HepG2 (cell line): ENCODE results near the gene SAC3D1.

Experiments used
- CTCF ChIP-seq: sonication (generic); formaldehyde crosslinking; IDR thresholded peaks from 2 replicates; pipeline ENCODE4 v1.5.0; 2020; ENCODE audit warnings: mild to moderate bottlenecking, missing genetic modification reagents, moderate library complexity
- E2F5 ChIP-seq: sonication (generic); formaldehyde crosslinking; conservative IDR thresholded peaks from 2 replicates; pipeline ENCODE4 v1.4.0; 2020; ENCODE audit warnings: missing genetic modification reagents
- EP300 ChIP-seq, 3 experiments: sonication (generic) in 1 of 3; formaldehyde crosslinking in 1 of 3; IDR thresholded peaks; 2 replicates each; pipeline versions ENCODE4 v1.5.1 to v1.6.1; 2011 to 2020; ENCODE audit warnings: low read depth in 2 of 3, low read length in 2 of 3, borderline replicate concordance in 1 of 3, improper control_type of control experiment in 1 of 3, mild to moderate bottlenecking in 1 of 3, missing genetic modification reagents in 1 of 3, moderate library complexity in 1 of 3
- FOXK2 ChIP-seq: fragments of 450-650 bp; IDR thresholded peaks from 2 replicates; pipeline ENCODE4 v1.6.1; 2016
- JUNB ChIP-seq: sonication (generic); formaldehyde crosslinking; IDR thresholded peaks from 2 replicates; pipeline ENCODE4 v1.8.0; 2022; ENCODE audit warnings: missing genetic modification reagents, mild to moderate bottlenecking, borderline replicate concordance
- KLF16 ChIP-seq, 2 experiments: sonication (generic) in 1 of 2; formaldehyde crosslinking in 1 of 2; IDR thresholded peaks; 2 replicates each; pipeline versions ENCODE4 v1.6.1 to v1.8.0; 2016 to 2023; ENCODE audit warnings: missing genetic modification reagents in 2 of 2, missing compliant biosample characterization in 1 of 2
- NFIC ChIP-seq: IDR thresholded peaks from 2 replicates; pipeline ENCODE4 v1.6.1; 2012; ENCODE audit warnings: mild to moderate bottlenecking, low read length, inconsistent platforms
- NR2C2 ChIP-seq: sonication (generic); formaldehyde crosslinking; IDR thresholded peaks from 2 replicates; pipeline ENCODE4 v1.4.0; 2020; ENCODE audit warnings: missing genetic modification reagents, mild to moderate bottlenecking, moderate library complexity, borderline replicate concordance
- U2AF1 ChIP-seq: fragments of 200-400 bp; formaldehyde crosslinking; optimal IDR thresholded peaks from 2 replicates; pipeline ENCODE3; 2017; ENCODE audit warnings: mild to moderate bottlenecking, low read depth, low read length
- USF2 ChIP-seq, 2 experiments: sonication (generic) in 1 of 2; formaldehyde crosslinking in 1 of 2; IDR thresholded peaks; 2 replicates each; pipeline versions ENCODE4 v1.5.1 to v1.6.1; 2011 to 2020; ENCODE audit warnings: borderline replicate concordance in 1 of 2, low read depth in 1 of 2, low read length in 1 of 2, mild to moderate bottlenecking in 1 of 2, missing genetic modification reagents in 1 of 2, moderate library complexity in 1 of 2
- YY1 ChIP-seq: IDR thresholded peaks from 2 replicates; pipeline ENCODE4 v1.6.1; 2011; ENCODE audit warnings: low read length, low read depth, moderate library complexity, mild to moderate bottlenecking; ENCODE audit not compliant: insufficient read depth, insufficient replicate concordance
- ZNF670 ChIP-seq: sonication (generic); formaldehyde crosslinking; IDR thresholded peaks from 2 replicates; pipeline ENCODE4 v1.8.0; 2022; ENCODE audit warnings: mild to moderate bottlenecking, missing genetic modification reagents, borderline replicate concordance

- no peak for TF ChIP-seq USF2 (IDR thresholded peaks at IDR 0.05; ENCODE audit: low read depth, low read length)
- no peak for TF ChIP-seq USF2 (CRISPR knock-in tag; IDR thresholded peaks at IDR 0.05; ENCODE audit: borderline replicate concordance)
- TF ChIP-seq NR2C2 (CRISPR knock-in tag): no peak
- no peak for TF ChIP-seq FOXK2
- TF ChIP-seq NFIC: no peak
- no peak for TF ChIP-seq U2AF1
- TF ChIP-seq EP300 (IDR thresholded peaks at IDR 0.05; ENCODE audit: low read depth in 2 of 2, low read length in 2 of 2): no peak
- no peak for TF ChIP-seq EP300 (CRISPR knock-in tag; IDR thresholded peaks at IDR 0.05; ENCODE audit: borderline replicate concordance)
- no peak for TF ChIP-seq YY1
- no peak for TF ChIP-seq CTCF
- no peak for TF ChIP-seq ZNF670 (CRISPR knock-in tag)
- no peak for TF ChIP-seq E2F5
- TF ChIP-seq JUNB (CRISPR knock-in tag): no peak
- TF ChIP-seq KLF16 (CRISPR knock-in tag; IDR thresholded peaks at IDR 0.05): no peak
Measured at GRCh38 chr11:65077451-65077850, 36.4 kb downstream of the SAC3D1 start.
